GM21576 (cell line): ENCODE data around the gene JPH3.
"Not testable (repeated sequence)": the region's sequence is repeated elsewhere in the genome, so short reads cannot be mapped to it uniquely, and the experiment has no call there.

Experiments
- ATAC-seq: cut with Tn5 transposase; IDR thresholded peaks from one replicate; pipeline ENCODE4 v1.9.1; 2021; ENCODE audit warnings: mild to moderate bottlenecking, moderate library complexity; ENCODE audit not compliant: unreplicated experiment

JPH3 gene

DNA sequence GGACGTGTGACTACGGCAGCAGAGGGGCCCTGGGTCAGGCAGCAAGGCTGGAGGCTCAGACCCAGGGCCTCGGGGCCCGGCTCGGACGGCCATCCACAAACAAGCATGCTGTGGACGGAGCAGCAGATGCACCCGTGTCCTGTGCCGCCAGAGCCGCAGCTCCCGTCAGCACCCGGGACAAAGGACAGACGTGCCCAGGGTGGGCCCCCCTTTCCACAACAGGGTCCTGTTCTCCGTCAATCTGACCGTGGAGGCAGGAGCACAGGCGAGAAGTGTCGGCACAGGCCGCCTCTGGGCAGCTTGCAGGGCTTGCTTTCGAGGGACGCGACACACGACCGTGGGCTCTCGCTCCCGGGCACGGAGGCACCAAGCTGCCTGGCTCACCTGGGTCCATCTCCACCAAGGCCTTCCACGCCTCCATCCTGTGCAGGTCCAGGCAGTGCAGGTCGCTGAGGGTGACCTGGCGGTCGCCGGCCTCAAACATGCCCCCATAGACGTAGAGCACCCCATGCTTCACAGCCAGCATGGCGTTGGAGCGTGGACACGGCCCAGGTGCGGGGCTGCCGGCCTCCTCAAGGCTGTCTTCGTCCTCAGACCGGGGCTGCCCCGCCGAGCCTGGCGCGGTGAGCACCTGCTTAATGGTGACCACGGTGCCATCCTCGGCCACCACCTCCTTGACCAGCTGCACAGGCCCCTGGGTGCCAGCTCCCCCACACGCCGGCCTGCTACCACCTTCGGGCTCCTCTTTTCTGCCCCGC is 106.8 kb downstream of the JPH3 start:
- ATAC-seq = no peak

DNA sequence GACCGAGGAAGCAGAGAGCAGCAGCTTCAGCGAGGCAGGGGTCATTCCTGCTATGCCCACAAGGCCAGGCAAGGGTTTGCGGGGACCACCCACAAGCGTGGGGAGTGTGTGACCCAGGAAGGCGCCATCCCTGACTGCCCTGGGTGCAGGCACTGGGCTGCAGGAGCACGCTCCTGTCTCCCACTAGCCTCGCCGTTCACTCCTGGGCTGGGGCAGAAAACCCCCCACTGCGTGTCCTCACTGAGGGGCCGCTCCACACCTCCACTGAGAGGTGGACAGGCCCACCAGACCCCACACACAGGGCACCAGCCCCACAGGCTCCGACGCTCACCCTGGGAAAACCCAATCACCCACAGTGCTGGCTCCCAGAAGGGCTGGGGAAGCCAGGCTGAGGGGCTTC is 107.4 kb downstream of the JPH3 start:
- ATAC-seq = no peak

DNA sequence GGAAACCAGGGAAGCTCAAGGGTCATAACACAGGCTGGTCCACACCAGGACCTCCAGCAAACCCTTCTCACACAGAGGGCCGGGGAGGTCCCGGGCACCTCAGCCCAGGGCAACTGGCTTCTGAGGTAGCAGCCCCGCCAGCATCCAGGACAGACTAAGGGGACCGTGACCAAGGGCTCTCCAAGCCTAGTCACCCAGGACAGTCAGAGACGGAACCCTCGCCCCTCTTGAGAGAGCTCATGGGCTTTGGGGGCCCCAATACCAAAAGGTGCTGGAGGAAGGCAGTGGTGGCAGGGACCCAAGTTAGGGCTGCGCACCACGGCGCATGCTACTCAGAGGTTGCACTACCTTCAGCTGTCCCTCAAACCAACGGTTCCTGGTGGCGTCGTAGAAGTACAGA is 108.6 kb downstream of the JPH3 start:
- no peak for ATAC-seq

DNA sequence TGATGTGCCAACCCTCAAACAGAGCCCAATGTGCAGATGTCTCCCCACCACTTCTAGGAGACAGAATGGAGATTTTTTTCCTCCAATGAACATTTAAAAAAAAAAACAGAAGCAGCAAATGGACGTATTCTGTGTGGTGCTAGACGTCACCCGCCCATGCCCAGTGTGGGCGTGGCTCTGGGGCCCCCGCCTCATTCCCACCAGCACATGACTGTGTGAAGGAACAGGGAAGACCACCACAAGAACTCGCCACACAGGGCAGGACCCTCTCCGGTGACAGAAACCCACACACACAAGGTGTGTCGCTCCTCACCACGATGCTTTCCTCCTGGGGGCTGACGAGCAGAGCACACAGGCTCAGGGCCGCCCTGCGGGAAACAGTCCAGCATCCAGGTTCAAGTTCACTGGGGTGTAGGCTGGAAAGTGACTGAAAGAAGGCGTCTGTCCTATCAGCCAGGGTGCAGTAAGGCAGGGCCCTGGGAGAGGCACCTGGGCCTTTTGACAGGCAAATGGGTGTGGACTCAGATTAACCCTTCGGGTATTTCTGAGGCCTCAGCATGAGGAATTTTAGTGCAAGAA is 110.0 kb downstream of the JPH3 start:
- no peak for ATAC-seq

DNA sequence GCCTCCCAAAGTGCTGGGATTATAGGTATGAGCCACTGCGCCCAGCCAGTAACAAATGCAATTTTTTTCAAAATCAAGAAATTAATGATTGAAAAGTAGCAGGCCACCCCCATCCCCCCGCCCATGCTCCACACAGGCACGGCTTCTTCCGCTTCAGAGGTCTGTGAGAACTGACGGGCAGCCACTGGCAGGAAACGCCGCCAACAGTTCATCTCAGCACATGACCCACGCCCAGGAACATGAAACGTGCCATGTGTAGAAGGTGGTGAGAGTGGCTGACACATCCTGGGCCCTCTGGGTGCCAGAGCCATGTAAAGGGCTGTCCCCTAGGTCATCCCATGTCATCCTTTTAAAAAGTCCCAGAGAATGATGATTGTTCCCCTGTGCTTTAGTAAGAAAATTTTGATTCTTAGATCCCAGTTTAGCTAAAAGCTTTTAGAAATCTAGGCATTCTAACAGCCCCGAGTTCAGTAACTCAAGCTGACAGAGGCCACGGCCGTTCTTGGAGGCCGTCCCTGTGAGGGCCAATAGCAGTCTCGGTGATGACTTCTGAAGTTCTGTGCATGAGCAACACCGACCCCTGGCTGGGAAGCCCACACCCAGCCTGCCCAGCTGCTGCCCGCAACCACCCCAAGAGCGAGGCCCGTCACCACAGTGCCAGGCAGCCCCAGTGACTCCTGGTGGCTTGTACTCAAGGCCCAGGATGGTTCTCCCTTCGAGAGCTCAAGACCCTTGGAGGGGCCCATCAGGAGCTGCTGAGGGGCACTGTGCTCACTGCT is 111.3 kb downstream of the JPH3 start:
- ATAC-seq = no peak

DNA sequence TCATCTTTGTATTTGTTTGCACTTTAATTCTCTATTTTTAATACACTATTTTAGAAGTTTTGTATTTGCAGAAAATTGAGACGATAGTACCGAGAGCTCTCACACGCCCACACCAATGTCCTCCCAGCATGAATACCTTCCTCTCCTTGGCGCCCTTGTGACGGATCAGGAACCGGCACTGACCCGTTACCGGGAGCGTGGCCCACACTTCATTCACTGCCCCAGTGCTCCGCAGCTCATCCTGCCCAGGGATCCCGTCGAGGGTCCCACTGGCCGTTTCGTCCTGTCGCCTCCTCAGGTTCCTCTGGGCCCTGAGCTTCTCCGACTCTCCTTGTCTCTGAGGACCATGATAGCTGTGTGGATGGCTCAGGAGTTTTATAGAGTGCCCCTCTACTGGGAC is 112.9 kb downstream of the JPH3 start:
- ATAC-seq = no peak

DNA sequence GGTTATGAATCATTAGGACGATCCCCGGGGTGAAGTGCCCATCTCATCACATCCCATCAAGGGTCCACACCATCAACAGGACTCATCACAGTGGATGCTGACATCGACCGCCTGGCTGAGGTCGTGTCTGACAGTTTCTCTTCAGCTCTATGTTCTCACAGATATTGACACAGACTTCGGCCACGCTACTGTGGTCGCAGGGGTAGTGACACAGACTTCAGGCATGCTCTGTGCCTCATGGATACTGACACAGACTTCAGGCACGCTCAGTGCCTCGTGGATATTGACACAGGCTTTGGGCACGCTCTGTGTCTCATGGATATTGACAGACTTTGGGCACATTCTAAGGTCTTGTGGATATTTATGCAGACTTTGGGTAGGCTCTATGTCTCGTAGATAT is 113.3 kb downstream of the JPH3 start:
- ATAC-seq = no peak

DNA sequence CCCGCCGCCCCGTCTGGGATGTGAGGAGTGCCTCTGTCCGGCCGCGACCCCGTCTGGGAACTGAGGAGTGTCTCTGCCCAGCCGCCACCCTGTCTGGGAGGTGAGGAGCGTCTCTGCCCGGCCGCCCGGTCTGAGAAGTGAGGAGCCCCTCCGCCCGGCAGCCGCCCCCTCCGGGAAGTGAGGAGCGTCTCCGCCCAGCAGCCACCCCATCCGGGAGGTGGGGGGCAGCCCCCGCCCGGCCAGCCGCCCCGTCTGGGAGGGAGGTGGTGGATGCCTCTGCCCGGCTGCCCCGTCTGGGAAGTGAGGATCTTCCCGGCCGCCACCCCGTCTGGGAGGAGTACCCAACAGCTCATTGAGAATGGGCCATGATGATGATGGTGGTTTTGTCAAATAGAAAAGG is 116.5 kb downstream of the JPH3 start:
- not testable (repeated sequence) for ATAC-seq

DNA sequence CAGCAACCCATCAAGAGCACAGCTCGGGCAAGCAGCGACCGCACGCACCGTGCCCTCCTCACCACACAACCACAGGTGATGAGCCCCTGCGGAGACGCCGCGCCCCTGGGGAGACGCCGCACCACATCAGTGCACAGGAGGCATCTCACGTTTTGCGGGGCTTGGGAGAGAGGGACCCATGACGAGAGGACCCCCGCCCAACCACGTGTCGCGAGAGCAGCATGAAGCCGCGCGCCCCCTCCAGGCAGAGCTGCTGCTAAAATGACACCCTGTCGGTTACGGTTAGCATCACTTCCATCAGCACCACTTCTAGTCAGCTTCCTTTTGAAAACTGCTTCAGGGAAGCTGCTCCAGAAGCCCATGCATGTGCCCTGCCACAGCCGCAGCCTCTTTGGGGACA is 118.1 kb downstream of the JPH3 start:
- ATAC-seq = no peak

DNA sequence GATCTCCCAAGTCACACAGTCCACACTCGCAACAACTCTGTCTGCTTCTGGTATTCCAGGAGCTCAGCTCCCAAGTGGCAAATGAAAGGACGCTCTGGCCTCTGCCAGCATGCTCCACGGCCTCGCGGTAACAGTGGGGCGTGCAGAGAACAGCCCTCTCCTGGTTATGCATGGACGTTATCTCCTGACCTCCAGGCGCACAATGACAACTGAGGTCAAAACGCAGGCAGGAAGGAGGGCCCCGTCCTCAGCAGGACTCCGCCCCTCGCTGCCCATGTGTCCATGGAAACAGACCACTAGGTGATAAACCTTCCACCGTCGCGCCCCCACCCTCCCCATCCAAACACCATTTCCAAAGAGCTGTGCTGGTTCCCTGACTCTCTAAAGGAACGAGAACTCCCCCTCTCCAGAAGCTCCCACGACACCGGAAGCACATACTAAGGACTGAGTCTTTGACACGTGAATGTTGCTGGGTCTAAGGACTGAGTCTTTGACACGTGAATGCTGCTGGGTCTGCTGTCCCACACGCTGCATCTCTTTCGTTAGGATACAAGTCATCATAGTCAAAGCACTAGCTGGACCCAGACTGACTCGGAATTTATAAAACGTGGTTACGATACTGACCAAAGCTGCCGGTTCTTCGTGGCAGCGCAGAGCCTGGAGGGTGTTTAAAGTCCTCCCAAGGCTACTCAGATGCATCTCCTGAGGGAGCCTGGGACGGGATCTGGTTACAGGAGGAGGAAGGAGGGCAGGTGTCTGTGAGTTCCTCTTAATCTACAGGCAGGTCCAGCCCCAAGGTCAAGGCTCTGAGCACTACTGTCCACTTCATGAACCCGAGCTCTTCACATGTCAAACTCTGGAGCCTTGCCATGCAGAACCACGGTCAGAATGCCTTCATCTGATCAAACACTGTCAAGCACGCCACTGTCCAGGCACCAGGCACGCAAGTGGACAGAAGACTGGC is 119.6 kb downstream of the JPH3 start:
- no peak for ATAC-seq

DNA sequence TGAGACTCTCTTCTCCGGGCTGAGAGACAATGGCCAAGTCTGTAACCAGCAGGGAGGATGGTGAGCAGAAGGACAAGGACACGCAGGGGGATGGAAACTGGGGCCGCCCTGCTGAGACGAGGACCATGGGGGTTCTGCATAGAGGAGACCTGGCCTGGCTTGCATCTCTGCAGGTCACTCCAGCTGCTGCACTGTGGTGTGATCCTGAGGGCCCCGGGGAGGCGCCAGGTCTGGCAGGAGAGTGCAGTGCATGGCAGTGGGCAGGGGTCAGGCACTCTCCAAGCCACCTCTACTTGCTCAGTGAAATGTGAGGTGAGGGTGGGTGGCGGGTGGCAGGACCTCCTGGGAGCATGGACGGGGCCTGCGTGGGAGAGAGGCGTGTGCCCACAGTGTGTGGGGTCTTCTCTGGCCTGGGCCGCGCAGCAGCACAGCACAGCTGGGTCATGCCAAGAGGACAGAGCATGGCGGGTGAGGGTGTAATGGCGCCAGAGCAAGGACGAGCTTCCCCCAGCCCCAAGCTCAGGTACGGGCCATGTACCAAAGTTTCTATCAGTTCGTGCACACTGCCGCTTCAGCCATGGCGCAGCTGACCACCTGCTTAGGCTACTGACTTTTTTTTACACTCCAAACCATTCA is 120.4 kb downstream of the JPH3 start:
- ATAC-seq = no peak

DNA sequence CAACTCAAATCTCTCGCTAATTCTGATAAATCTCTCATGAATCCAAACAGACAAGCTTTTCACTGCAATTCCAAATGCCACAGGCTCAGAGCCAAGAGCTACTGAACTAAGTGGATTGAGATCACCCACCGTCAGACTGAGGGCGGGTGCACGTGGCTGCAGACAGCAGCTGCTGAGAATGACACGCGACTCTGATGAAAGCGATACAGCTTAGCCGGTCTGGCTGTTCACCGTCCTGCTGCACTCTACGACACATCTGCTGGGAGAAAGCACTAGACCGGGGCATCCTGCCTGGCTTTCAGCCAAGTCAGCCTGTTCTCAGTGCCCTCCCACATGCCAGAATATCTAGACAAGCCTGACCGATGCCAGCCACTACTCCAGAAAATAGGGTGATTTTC is 120.9 kb downstream of the JPH3 start:
- ATAC-seq = no peak

DNA sequence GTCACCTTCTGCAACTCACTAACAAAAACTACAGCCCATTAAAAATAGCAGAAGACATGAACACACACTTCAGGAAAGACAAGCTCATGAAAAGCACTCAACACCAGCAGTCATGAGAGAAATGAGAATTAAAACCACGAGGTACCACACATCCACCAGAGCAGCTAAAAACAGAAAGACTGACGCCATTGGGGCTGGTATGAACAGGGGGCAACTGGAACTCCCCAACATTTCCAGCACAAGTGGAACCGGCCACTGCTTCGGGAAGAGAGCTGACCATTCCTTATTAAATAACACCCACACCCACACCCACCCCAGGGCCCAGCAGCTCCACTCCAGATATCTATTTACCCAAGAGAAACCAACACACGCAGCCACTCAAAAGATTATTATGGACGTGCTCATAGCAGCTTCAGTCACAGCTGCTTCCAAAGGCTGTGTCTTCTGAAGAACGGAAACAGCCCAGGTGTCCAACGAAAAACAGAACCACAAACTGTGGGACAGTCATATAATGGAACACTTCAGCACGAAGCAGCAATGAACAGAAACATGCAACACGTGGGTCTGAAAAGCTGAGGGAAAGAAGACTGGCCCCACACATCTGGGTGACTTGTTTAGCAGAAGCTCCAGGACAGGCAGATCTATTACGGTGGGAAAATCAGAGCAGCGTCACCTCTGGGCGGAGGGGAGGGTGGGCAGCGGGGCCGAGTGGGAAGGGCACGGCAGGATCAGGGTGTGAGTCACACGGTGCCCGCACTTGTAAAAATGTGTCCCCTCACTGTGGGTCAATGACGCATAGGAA is 122.4 kb downstream of the JPH3 start:
- ATAC-seq = no peak

DNA sequence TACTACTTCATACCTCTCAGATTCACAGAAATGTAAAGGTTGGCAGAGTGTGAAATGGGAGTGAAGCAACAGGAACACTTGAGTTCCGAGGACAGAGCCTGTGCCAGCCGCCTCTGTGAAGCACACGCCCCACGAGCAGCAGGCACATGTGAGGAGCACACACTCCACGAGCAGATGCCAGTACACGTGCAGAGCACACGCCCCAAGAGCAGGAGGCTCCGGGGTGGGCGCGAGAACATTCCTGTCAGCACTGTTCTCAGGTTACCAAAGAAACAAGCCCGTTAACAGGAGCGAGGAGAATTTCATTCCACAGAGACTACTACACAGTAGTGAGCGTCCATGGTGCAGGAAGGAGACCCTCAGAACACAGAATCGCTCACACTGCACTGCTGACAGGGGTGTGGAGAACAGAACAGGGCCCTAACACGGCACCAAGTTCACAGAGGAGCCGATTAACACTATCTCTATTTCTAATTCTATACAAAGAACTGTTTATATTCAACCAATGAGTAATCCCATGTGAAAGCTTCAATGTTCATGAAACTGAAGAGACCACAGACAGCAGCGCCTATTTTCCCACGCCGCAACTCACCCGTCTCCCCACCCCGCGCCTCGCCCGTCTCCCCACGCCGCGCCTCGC is 123.4 kb downstream of the JPH3 start:
- ATAC-seq = no peak

DNA sequence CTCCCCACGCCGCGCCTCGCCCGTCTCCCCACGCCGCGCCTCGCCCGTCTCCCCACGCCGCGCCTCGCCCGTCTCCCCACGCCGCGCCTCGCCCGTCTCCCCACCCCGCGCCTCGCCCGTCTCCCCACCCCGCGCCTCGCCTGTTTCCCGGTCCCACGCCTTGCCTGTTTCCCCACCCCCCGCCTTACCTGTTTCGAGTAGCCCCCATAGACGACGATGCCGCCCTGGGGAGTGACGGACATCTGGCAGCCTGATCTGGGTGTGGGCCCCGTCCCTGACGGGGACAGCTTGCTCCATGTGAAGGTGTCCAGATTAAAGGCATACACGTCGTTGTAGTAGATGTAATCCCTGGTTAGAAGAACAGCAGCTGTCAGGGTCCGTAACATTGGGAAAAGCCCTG is 124.3 kb downstream of the JPH3 start:
- not testable (repeated sequence) for ATAC-seq

DNA sequence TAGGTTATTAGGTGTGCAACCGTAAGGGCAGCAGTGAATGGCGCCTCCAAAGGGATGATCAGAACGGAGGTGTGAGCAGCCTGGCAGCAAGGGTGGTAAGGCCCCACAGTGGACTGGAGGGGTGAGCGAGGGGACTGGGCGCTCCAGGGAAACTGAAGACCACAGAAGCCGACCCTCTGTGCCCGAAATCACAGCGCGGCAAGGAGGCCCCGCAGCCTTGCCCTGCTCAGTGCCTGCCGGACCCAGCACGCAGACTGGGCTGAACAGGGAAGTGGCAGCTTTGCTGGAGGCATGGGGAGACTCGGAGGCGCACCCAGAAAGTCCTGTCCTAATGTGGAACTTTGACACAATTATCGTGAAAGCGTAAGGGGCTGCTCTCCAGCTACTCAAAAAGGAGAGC is 125.0 kb downstream of the JPH3 start:
- no peak for ATAC-seq

DNA sequence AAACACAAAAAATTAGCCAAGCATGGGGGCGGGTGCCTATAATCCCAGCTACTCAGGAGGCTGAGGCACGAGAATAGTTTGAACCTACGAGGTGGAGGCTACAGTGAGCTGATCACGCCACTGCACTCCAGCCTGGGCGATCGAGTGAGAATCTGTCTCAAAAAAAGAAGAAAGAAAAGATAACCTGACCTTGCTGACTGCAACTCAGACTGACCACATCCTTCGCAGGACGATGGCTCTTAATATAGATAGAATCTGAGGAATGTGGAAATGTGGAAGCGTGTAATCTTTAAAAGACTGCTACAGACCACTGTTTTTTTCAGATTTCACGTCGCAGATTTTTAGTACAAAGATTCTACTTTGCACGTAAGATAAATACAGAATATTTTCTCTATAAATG is 125.7 kb downstream of the JPH3 start:
- ATAC-seq = no peak

DNA sequence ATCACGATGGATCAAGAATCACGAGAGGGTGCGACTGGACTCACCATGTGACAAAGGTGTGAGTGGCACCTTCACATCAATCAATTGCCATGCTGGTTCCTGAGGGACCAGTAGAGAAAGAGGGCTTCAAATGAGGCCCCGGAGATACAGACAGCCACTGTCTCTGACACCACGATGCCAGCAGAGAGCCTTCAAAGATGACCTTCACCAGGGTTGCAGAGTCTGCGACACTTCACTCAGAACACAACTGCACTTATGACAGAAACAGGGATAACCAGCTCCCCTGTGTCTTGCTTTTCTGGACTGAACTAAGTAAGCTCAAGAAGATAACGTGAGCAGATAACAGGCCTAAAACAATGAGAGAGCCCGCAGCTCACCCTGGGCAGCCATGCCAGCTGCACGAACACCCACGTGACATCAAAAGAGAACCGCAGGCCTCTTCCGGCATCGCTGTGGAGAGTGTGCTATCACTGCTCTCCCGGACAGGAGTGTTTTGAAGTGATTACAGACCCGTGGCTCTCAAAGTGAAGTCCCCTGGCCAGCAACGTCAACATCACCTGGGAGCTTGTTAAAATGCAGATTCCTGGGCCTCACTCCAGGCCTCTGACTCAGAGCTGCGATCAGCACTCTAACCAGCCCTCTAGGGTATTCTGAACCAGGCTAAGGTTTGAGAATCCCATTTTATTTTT is 127.1 kb downstream of the JPH3 start:
- no peak for ATAC-seq

DNA sequence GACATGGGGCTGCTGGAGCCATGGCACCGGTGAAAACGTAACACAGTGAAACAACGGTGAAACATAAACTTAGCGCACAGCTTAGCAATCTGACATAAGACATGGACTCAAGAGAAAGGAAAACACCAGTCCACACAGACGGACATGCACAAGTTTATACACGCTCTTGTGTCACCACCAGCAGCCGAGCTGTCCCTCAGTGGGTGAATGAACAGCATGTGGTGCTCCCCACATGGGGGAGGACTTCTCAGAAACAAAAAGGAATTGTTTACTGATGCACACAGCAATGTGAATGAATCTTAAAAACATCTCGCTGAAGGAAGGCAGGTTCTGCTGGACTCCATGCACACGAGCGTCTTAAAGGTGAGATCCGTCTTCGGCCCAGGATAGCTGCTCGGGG is 129.3 kb downstream of the JPH3 start:
- ATAC-seq = no peak
